Stimulated activated naive B cell treated with anti-CD40 and anti-IgM and Interleukin-4, amounts not matched to agents 10 μg/mL and 1 μg/mL and 100 μg/mL, for 72 hours (primary cell): ENCODE data around the gene NAA25.

Experiments used
- ATAC-seq, 2 donors: fragments of 150-1000 bp; cut with Tn5 transposase; replicated peaks; 2 replicates each; pipeline ENCODE4 v1.10.0; 2021; ENCODE audit warnings: moderate library complexity in 1 of 2
- DNase-seq: peaks from one replicate; pipeline ENCODE4 v3.0.0; 2021
- H3K27ac Mint-ChIP-seq: one replicate; pipeline ENCODE4 v1.8.0; 2022; ENCODE audit warnings: mild to moderate bottlenecking, mixed read lengths
- H3K27me3 Mint-ChIP-seq, 2 donors: one replicate each; pipeline ENCODE4 v1.8.0; 2022; ENCODE audit warnings: mixed read lengths in 2 of 2
- H3K36me3 Mint-ChIP-seq, 2 donors: one replicate each; pipeline ENCODE4 v1.8.0; 2022; ENCODE audit warnings: mixed read lengths in 2 of 2, mild to moderate bottlenecking in 1 of 2
- H3K4me1 Mint-ChIP-seq, 2 donors: one replicate each; pipeline ENCODE4 v1.8.0; 2022; ENCODE audit warnings: mixed read lengths in 2 of 2, mild to moderate bottlenecking in 1 of 2
- H3K4me3 Mint-ChIP-seq, 2 donors: one replicate each; pipeline ENCODE4 v1.8.0; 2022; ENCODE audit warnings: mild to moderate bottlenecking in 2 of 2, mixed read lengths in 2 of 2, moderate library complexity in 1 of 2
- H3K9me3 Mint-ChIP-seq, 2 donors: one replicate each; pipeline ENCODE4 v1.8.0; 2022; ENCODE audit warnings: mixed read lengths in 2 of 2, mild to moderate bottlenecking in 1 of 2

NAA25 gene

DNA sequence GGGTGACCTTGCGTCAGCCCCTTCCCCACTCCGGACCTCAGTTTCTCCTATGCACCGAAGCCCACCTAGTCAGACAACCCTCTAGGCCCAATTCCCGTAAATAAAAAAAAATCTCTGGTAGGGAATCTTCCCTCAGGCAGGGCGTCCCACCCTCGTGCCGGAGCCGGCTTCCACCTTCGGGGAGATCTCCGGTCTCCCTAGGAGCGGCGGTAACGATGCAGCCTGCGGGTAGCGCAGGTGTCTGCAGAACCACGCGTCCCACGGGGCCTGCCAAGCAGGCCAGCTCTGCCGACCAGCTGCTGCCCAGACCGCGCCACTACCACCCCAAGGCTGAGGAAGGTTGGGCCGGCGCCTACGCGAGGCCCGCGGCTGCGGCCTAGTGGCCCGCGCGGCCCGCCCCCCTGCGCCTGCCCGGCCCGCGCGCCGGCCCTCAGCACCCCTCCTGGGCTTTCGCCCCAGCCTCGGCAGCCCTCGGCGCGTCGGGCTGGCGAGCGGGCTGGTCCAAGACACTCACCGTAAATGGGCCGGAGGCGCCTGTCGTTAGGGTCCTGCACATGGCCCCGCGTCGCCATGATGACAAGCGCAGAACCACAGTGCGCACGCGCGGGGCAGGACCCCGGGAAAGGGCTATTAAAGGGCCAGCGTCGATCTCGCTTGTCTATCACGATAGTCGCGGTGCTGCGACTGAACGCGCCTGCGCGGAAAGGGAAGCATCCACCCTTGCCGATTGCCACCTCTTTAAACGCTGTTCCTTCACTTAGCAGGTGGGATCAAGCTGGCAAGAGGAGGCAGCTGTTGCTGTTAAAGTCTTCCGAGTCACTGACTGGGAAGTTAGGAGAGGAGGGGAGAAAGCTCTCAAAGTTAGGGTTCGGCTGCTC lies at the start of gene NAA25:
Gene NAA25 (minus strand): TSS at position 582 of the 878 bp plus-strand sequence. CDS start 10 bp downstream, at position 572.
- peak; percentile 76 for DNase-seq

DNA sequence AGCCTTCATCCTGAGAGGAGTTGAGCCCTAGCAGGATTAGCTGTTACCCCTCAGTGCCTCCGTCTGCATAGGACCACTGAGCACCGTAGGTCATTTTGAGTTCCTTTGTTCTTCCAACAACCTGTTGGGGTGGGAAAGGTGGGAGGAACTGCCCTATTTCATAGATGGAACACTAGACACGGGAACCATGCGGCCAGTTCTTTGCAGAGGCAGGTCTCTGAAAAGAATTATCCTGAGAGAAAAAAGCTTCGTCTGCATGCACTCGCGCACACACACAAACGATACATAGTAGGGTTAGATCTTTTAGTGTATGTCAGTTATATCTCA lies 45.3 kb upstream of the NAA25 start:
- H3K27me3 Mint-ChIP-seq: no peaks in the 10 kb centered on the region
- H3K27ac Mint-ChIP-seq: peak overlapping the region; percentile 80
- ATAC-seq (no peak), DNase-seq (no peak)
- H3K4me3 Mint-ChIP-seq: peak overlapping the region in 1 of 2 donors; percentile 4
- H3K36me3 Mint-ChIP-seq: peaks cover 76 to 82% of the 10 kb centered on the region in 2 donors
- peaks cover 31 to 45% of the 10 kb centered on the region in 2 donors for H3K4me1 Mint-ChIP-seq
- H3K9me3 Mint-ChIP-seq: peaks cover 22 to 26% of the 10 kb centered on the region in 2 donors

More for the DNA sequence above, at the start of gene NAA25:
- Mint-ChIP-seq H3K27ac (peak within 1 kb of the TSS; percentile 98), H3K9me3 (no peaks in the 10 kb centered on the region), H3K4me3 (peak within 1 kb of the TSS; percentile 91 to 96), H3K36me3 (peaks cover 27 to 37% of the 10 kb centered on the region in 2 donors), H3K4me1 (peaks cover 35 to 71% of the 10 kb centered on the region in 2 donors), H3K27me3 (no peaks in the 10 kb centered on the region)
- peak; percentile 86 to 88 for ATAC-seq

DNA sequence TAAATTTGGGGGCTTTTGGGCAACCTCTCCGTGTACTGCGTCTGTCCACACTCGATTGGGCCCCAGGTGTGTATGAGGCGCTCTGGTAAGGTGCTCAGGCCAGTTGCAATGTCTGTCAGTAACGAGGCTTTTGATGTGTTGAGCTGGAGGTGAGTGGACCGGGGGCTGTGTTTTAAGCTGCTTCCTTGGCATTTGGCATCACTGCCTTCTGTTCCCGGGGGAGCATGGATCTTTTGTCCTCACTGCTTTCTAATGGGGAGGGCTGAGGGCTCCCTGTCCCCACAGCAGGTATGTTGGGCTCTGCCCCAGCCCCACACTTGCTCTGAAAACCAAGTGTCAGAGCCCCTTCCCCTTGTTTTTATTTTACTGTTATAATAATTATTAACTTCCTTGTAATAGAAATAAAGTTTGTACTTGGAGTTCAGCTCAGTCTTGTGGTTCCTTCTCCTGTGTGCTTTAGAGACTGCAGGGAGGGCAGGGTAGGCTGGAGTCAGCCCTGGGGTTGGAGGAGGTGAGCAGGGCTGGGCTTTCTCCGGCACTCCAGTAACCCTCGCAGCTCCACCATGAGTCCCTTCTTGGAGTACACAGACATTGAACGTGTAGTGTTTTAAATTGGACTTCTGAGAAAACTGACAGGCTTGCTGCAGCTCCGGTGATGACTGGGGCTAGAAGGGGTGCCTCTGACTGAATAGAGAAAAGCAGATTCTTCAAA lies 44.8 kb upstream of the NAA25 start:
- H3K9me3 Mint-ChIP-seq: peaks cover 21 to 25% of the 10 kb centered on the region in 2 donors
- no peaks in the 10 kb centered on the region for H3K27me3 Mint-ChIP-seq
- ATAC-seq: peak in 1 of 2 donors; percentile 10
- H3K4me1 Mint-ChIP-seq: peaks cover 28 to 40% of the 10 kb centered on the region in 2 donors
- H3K36me3 Mint-ChIP-seq: peaks cover 76 to 82% of the 10 kb centered on the region in 2 donors
- H3K27ac Mint-ChIP-seq: peak overlapping the region; percentile 80
- DNase-seq: no peak
- no peak overlapping the region for H3K4me3 Mint-ChIP-seq

DNA sequence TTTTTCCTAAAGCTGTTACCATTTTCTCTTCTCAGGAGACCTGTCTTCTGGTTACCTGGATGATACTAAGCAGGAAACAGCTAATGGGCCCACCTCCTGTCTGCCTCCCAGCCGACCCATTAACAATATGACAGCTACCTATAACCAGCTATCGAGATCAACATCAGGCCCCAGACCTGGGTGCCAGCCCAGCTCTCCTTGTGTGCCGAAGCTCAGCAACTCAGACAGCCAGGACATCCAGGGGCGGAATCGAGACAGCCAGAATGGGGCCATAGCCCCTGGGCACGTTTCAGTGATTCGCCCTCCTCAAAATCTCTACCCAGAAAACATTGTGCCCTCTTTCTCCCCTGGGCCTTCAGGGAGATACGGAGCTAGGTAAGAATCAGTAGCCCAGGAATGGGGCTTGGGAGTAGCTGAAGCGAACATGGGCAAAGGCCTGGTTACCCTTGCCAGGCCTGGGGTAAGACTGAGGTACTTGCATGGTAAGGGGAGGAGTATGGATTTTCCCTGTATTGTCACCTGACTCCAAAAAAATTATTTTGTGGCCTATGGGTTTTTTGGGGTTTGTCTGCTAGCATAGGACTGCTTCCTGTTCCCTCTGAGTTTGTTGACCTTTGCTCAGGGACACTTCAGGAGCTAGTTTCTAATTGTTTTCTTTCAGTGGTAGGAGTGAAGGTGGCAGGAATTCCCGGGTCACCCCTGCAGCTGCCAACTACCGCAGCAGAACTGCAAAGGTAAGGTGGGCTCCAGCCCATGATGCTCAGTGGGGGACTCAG lies 43.4 kb upstream of the NAA25 start:
- Mint-ChIP-seq H3K27me3 (no peaks in the 10 kb centered on the region), H3K9me3 (peaks cover 10 to 13% of the 10 kb centered on the region in 2 donors), H3K36me3 (peaks cover 68 to 74% of the 10 kb centered on the region in 2 donors), H3K4me3 (peak overlapping the region; percentile 49 to 53), H3K27ac (peak overlapping the region; percentile 77), H3K4me1 (peaks cover 21 to 28% of the 10 kb centered on the region in 2 donors)
- ATAC-seq (peak; percentile 61 to 72), DNase-seq (no peak)

DNA sequence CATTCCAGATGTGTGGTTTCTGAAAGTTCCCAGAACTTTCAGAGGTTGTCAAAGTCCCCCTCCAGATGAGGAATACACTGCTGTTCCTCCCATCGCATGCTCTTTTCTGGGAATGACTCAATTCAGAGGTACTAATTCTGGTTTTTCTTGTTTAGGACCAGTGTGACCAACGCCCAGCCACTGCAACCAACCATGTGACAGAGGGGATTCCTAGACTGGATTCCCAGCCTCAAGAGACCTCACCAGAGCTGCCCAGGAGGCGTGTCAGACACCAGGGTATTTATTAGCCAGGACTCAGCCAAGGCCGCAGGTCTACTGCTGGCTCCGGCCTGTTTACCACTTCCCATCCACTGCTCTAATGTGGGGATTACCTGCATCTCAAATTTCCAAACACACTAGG lies 41.0 kb upstream of the NAA25 start:
- Mint-ChIP-seq H3K27ac (peak overlapping the region; percentile 20), H3K36me3 (peaks cover 67 to 70% of the 10 kb centered on the region in 2 donors), H3K4me3 (no peak overlapping the region), H3K4me1 (peaks cover 27 to 29% of the 10 kb centered on the region in 2 donors), H3K27me3 (no peaks in the 10 kb centered on the region), H3K9me3 (peaks cover 0 to 3% of the 10 kb centered on the region in 2 donors)
- ATAC-seq: peak; percentile 25 to 55
- DNase-seq: no peak

DNA sequence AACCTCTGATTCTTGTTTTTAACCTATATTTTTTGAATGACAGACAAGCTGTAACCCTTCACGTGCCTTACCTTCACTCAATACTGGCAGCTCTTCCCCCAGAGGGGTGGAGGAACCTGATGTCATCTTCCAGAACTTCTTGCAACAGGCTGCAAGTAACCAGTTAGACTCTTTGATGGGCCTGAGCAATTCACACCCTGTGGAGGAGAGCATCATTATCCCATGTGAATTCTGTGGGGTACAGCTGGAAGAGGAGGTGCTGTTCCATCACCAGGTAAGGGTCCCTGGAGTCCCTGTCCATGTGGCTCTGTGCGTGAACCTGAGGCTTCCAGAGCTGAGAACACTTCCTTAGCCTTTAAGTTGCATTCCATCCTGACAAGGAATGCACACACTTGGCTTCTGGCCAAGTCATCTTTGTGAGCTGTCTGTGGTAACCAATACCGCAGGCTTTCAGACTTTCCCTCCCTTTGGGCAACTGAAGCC lies 39.5 kb upstream of the NAA25 start:
- H3K4me1 Mint-ChIP-seq: peaks cover 26 to 29% of the 10 kb centered on the region in 2 donors
- H3K27me3 Mint-ChIP-seq: no peaks in the 10 kb centered on the region
- peaks cover 61 to 66% of the 10 kb centered on the region in 2 donors for H3K36me3 Mint-ChIP-seq
- ATAC-seq: no peak
- peak overlapping the region; percentile 78 for H3K27ac Mint-ChIP-seq
- H3K4me3 Mint-ChIP-seq: no peak overlapping the region
- no peaks in the 10 kb centered on the region for H3K9me3 Mint-ChIP-seq
- DNase-seq: no peak

DNA sequence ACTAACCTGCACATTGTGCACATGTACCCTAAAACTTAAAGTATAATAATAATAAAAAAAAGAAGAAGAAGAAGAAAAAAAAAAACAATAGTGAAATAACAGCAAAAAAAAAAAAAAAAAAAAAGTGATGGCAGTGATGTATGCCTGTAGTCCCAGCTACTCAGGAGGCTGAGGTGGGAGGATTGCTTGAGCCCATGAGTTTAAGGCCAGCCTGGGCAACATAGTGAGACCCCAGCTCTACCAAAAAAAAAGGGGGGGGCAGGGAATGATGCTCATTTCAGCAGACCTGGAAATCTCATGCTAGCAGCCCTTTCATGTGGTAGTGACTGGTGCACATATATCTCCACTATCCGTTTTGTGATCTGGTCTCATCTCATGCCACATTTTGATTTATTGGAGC lies 37.5 kb upstream of the NAA25 start:
- ATAC-seq: no peak
- peaks cover 9 to 15% of the 10 kb centered on the region in 2 donors for H3K4me1 Mint-ChIP-seq
- no peak overlapping the region for H3K4me3 Mint-ChIP-seq
- H3K9me3 Mint-ChIP-seq: no peaks in the 10 kb centered on the region
- H3K27me3 Mint-ChIP-seq: no peaks in the 10 kb centered on the region
- peaks cover 47 to 59% of the 10 kb centered on the region in 2 donors for H3K36me3 Mint-ChIP-seq
- no peak overlapping the region for H3K27ac Mint-ChIP-seq
- no peak for DNase-seq

DNA sequence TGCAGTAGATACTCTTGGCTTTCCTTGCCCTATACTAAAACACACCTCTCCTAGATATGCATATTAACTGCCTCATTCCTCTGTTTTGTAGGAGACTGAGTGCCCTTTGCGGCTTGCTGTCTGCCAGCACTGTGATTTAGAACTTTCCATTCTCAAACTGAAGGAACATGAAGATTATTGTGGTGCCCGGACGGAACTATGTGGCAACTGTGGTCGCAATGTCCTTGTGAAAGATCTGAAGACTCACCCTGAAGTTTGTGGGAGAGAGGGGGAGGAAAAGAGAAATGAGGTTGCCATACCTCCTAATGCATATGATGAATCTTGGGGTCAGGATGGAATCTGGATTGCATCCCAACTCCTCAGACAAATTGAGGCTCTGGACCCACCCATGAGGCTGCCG lies 32.1 kb upstream of the NAA25 start:
- no peak overlapping the region for H3K27ac Mint-ChIP-seq
- no peaks in the 10 kb centered on the region for H3K27me3 Mint-ChIP-seq
- DNase-seq: no peak
- peaks cover 0 to 3% of the 10 kb centered on the region in 2 donors for H3K4me1 Mint-ChIP-seq
- no peak overlapping the region for H3K4me3 Mint-ChIP-seq
- ATAC-seq: no peak
- H3K9me3 Mint-ChIP-seq: no peaks in the 10 kb centered on the region
- peaks cover 28 to 46% of the 10 kb centered on the region in 2 donors for H3K36me3 Mint-ChIP-seq

DNA sequence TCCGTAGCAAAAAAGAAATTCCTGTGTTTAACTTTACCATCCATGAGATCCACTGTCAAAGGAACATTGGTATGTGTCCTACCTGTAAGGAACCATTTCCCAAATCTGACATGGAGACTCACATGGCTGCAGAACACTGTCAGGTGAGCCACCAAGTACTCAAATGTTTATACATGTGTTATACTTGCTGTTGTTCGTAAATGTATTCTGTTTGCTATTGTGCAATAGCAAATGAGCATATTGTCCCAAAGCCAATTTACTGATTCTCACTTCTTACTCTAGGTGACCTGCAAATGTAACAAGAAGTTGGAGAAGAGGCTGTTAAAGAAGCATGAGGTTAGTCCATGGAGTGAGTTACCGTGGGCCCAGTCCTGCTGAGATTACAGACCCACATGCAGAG lies 26.1 kb upstream of the NAA25 start:
- ATAC-seq (no peak), DNase-seq (no peak)
- H3K9me3 Mint-ChIP-seq: no peaks in the 10 kb centered on the region
- peaks cover 10 to 12% of the 10 kb centered on the region in 2 donors for H3K36me3 Mint-ChIP-seq
- H3K4me3 Mint-ChIP-seq: no peak overlapping the region
- no peak overlapping the region for H3K27ac Mint-ChIP-seq
- H3K4me1 Mint-ChIP-seq: peaks cover 2 to 24% of the 10 kb centered on the region in 2 donors
- no peaks in the 10 kb centered on the region for H3K27me3 Mint-ChIP-seq

DNA sequence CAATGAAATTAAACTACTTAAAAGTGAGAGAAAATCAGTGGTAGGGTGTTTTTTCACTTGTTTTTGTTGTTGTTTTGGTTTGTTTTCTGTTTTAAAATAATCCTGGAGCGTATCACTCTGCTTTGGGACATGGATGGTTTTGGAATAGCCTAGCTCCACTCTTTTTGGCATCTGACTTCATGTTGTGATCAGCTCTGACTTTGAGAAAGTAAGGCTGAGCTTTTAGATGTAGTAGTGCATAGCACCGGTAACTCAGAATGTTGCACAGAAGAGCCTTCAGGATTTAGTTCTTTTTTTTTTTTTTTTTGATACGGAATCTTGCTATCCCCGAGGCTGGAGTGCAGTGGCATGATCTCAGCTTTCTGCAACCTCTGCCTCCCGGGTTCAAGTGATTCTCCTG lies 24.8 kb upstream of the NAA25 start:
- no peak for DNase-seq
- Mint-ChIP-seq H3K27me3 (no peaks in the 10 kb centered on the region), H3K4me3 (no peak overlapping the region), H3K36me3 (peaks cover 7 to 10% of the 10 kb centered on the region in 2 donors), H3K9me3 (no peaks in the 10 kb centered on the region), H3K4me1 (peaks cover 4 to 35% of the 10 kb centered on the region in 2 donors), H3K27ac (no peak overlapping the region)
- no peak for ATAC-seq

DNA sequence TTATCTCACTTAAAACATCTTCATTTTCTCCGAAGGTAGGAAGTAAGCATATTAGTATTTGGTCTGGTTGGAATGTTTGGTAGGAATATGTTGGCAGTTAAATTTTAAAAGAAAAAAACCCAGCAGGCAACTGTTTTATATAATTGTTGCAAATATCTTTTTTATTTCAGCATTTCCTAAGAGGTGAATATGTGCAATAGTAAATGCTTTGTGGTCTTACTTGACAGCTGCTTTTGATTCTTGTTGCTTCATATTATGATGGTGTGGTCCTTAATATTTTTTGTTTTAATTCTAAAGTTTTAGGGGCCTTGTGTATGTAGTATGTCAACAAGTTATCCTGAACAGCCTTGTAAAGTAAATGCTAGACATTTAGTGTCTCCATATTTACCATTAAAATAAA lies 23.1 kb upstream of the NAA25 start:
- H3K4me3 Mint-ChIP-seq: peak overlapping the region in 1 of 2 donors; percentile 30
- no peaks in the 10 kb centered on the region for H3K9me3 Mint-ChIP-seq
- H3K36me3 Mint-ChIP-seq: peaks cover 10 to 15% of the 10 kb centered on the region in 2 donors
- ATAC-seq (no peak), DNase-seq (no peak)
- H3K27ac Mint-ChIP-seq: no peak overlapping the region
- peaks cover 14 to 50% of the 10 kb centered on the region in 2 donors for H3K4me1 Mint-ChIP-seq
- H3K27me3 Mint-ChIP-seq: no peaks in the 10 kb centered on the region

DNA sequence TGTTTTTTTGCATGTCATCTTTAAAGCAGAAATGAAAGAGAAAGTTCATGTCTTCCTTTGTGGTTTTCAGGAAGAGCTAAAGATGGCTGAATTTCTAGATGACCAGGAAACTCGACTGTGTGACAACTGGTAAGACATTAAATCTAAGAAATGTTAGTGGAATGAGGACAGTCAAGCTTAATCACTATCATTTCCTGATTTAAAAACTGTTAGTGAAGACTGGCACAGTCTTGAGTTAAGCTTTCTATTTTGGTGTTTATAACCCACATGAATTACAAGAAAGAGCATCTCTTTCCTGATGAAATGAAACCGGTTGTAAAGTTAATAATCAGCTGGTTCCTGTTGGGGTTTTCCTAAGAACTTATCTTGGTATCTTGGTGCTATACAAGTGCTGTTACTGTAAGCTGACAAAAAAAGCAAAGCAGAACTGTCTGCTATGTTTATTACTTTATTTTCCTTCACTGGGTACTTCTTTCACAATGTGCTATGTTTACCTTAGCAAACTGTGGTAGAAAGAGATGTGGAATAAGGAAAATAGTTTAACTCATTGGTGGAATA lies 21.9 kb upstream of the NAA25 start:
- H3K27ac Mint-ChIP-seq: peak overlapping the region; percentile 80
- H3K9me3 Mint-ChIP-seq: no peaks in the 10 kb centered on the region
- peak overlapping the region; percentile 59 to 61 for H3K4me3 Mint-ChIP-seq
- H3K4me1 Mint-ChIP-seq: peaks cover 14 to 55% of the 10 kb centered on the region in 2 donors
- DNase-seq: no peak
- no peaks in the 10 kb centered on the region for H3K27me3 Mint-ChIP-seq
- H3K36me3 Mint-ChIP-seq: peaks cover 10 to 15% of the 10 kb centered on the region in 2 donors
- peak; percentile 83 to 86 for ATAC-seq

DNA sequence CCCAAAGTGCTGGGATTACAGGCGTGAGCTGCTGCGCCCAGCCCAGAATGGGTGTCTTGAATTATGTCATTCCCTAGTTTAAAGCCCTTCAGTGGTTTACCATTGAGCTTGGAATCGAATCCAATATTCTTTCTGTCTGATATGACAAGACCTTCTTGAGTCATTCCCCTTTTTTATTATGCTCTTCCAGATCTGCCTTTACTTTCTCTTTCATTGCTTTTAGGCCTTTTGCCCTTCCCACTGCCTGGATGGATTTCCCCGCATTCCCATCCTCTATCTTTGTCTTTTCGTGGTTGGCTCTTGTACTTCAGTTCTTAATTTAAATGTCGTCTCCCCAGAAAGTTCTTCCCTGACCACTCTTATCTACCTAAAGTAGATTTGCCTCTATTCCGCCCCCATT lies 18.3 kb upstream of the NAA25 start:
- H3K4me1 Mint-ChIP-seq: peaks cover 11 to 46% of the 10 kb centered on the region in 2 donors
- no peak for ATAC-seq
- no peaks in the 10 kb centered on the region for H3K27me3 Mint-ChIP-seq
- no peaks in the 10 kb centered on the region for H3K9me3 Mint-ChIP-seq
- peak overlapping the region; percentile 56 for H3K27ac Mint-ChIP-seq
- DNase-seq: no peak
- peaks cover 8 to 12% of the 10 kb centered on the region in 2 donors for H3K36me3 Mint-ChIP-seq
- peak overlapping the region; percentile 86 to 95 for H3K4me3 Mint-ChIP-seq
